Activated CD8-positive, alpha-beta memory T cell treated with anti-CD3 and anti-CD28 coated beads for 1 hour (primary cell): ENCODE data around the gene NCAM1.

Source experiments
- DNase-seq, 2 donors: peaks; one replicate each; pipeline ENCODE4 v3.0.0-alpha.2; 2020; ENCODE audit warnings: low read depth in 1 of 2; ENCODE audit errors: extremely low read depth in 1 of 2

NCAM1 gene

GRCh38 chr11:113247221-113247620, 286.0 kb downstream of the NCAM1 start:
- DNase-seq, result no peak

GRCh38 chr11:113247966-113248365, 286.7 kb downstream of the NCAM1 start:
- DNase-seq, result no peak

GRCh38 chr11:113248702-113249490, 287.7 kb downstream of the NCAM1 start:
- no peak for DNase-seq

GRCh38 chr11:113249491-113249763, 288.2 kb downstream of the NCAM1 start:
- no peak for DNase-seq

DNA sequence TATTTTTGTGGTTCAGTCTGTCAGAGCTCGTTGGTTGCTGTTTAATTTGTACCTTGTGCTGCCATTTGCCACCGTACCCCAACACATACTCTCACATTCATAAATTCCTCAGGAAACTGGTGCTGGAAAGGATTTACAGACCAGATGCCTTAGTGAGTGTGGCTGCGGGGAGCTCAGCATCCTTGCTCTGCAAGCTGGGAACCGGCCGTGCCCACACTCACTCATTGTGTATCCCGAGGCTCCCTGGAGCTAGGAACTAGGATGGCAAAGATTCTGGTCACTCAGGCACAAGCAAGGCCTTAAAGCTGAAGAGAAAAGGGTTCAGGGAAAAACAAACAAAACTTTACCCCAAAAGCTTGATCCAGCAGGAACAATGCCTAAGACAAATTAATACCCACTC, 288.6 kb downstream of the NCAM1 start:
- no peak for DNase-seq

GRCh38 chr11:113251281-113251680, 290.1 kb downstream of the NCAM1 start:
- DNase-seq, result no peak

DNA sequence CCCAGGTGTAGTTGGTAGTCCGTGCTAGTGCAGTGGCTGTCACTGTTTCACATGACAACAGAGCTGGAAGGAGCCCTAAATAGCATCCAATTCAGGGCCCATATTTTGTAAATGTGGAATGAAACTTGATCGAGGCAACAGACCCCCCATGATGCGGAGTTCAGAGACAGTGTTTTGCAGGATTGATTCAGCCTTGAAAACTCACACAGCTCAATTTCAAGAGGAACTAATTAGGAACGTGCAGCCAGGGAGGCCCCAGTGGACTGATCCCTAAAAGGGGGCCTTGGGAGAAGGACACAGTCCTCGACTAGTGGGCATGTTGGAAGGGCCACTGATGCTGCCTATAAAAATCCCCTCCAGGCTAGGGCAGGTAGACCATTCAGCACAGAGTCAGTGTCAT, 292.2 kb downstream of the NCAM1 start:
- no peak for DNase-seq

- DNase-seq, result no peak
Observed at GRCh38 chr11:113255096-113255495, 293.9 kb downstream of the NCAM1 start.

GRCh38 chr11:113255741-113256140, 294.5 kb downstream of the NCAM1 start:
- no peak for DNase-seq

DNA sequence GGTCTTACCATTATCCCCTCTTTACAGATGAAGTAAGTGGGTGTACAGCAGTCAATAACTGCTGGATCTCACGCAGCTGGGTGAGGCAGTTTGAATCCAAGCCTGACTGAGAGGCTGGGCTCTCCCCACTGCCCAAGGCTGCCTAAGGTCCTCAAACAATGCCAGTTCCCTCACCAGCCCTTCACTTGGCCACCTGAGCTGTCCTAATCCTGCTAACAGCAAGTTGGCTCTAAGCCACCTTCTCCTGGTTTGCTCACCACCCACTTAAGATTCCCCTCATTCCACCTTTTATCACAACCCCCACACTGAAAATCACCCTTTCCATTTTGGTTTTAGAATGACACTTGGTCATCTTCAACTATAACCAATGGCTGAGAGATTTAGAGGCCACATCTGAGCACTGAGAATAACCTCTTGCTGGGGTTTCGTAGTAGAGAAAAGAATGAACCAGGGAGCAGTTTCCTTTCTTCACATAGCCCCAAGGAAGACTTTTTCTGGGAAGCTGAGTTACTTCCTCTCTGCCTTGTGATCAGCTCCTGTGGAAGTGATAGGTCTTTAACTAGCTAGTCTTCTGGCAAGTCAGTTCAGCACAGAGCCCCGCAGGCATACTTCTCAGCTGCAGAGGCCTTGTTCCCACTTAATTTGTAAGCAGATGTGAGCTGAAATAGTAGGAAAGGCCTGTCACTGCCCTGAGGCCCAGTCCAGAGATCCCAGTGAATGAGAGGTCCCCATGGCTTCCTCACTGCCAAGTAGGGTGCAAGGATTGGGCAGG, 295.4 kb downstream of the NCAM1 start:
- no peak for DNase-seq

DNA sequence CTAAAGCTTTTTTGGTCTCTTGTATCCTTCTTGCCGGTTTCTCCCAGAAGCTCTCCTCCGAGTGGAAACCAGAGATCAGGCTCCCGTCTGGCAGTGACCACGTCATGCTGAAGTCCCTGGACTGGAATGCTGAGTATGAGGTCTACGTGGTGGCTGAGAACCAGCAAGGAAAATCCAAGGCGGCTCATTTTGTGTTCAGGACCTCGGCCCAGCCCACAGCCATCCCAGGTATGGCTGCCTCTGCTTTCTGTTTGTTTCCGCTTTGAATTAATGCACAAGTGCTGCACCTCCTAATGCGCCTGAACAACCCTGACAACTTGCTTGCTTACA, 298.8 kb downstream of the NCAM1 start:
- no peak for DNase-seq

- DNase-seq, result no peak
Observed at GRCh38 chr11:113260541-113260940, 299.3 kb downstream of the NCAM1 start.

DNA sequence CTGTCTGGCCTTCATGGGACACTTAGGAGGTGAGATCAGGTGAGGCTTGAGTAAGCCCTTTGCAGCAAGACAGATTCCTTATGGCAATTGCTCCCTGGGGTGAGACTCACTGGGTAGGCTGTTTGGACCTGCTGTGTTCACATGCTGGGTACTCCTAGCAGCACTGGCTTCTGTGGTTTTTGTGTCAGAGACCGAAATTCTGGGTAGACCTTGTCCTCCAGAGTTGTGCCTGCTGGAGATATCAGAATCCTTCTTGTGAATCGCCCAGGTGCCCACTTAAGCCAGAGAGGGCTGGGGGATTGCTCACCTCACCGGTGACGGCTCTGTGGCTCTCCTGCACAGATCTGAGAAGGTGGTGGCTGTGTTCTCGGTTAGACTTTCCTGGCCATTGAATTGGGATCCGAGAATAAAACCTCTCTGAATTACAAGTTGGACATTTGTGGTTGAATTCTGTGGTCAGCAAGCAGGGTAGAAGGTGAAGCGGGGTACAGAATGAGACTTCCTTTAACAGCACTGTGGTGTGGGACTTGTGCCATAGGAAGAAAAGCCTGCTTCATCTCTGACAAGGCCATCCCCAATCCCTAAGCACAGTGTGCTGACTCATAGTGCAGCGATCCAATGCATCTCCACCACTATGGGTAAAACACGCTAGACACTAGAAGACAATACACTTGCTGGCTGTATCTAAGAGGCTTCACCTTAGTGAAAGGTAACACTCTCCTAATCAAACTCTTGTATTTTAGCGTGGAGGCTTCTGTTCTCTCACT, 300.7 kb downstream of the NCAM1 start:
- no peak for DNase-seq

DNA sequence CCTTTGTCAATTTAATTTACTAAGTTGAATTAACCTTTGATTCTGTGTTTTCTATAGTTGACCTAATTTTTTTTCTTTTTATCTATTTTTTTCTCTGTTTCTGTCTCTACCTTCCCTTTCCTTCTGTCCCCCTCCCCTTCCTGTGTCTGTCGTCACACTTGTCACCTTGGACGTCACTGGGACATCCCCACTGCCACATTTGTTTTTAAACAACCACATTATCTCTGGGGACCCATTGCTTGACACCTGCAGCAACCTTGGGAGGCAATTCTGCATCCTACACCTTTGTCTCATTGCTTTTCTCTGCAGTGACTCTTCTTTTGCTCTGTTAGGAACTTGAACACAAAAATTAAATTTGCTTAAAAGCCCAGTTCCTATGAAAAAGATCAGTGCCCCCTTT, 301.4 kb downstream of the NCAM1 start:
- DNase-seq, result no peak

GRCh38 chr11:113263458-113264259, 302.4 kb downstream of the NCAM1 start:
- DNase-seq, result no peak

- no peak for DNase-seq
Observed at GRCh38 chr11:113265362-113265761, 304.1 kb downstream of the NCAM1 start.

DNA sequence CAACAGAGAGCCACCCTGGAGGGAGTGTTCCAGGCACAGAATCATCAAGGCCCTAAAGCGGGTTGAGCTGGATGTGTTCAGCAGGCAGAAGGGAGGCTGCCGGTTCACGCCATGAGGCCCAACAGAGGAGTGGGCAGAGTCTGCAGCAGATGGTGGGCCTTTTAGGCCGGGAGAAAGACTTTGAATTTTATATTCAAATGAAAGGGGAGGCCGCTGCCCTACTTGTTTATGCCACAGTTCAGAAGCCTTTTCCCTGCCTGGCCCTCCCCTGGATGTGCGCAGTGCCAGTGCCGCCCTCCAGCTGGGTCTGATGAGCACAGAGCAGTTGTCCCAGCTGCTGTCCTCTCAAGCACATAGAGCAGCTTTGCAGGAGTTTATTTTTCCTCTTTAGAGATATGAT, 306.3 kb downstream of the NCAM1 start:
- DNase-seq, result no peak

GRCh38 chr11:113269096-113269495, 307.9 kb downstream of the NCAM1 start:
- DNase-seq, result no peak

GRCh38 chr11:113269636-113270035, 308.4 kb downstream of the NCAM1 start:
- DNase-seq, result no peak

DNA sequence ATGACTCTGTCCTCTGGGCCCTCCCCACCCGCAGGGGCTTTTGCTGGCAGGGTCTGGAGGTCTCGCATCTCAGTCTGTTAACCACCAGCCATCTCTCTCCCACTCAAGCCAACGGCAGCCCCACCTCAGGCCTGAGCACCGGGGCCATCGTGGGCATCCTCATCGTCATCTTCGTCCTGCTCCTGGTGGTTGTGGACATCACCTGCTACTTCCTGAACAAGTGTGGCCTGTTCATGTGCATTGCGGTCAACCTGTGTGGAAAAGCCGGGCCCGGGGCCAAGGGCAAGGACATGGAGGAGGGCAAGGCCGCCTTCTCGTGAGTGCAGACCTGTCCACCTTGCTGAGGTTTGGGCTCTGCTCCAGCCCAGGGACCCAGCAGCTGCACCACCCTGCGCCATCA, 308.9 kb downstream of the NCAM1 start:
- no peak for DNase-seq

DNA sequence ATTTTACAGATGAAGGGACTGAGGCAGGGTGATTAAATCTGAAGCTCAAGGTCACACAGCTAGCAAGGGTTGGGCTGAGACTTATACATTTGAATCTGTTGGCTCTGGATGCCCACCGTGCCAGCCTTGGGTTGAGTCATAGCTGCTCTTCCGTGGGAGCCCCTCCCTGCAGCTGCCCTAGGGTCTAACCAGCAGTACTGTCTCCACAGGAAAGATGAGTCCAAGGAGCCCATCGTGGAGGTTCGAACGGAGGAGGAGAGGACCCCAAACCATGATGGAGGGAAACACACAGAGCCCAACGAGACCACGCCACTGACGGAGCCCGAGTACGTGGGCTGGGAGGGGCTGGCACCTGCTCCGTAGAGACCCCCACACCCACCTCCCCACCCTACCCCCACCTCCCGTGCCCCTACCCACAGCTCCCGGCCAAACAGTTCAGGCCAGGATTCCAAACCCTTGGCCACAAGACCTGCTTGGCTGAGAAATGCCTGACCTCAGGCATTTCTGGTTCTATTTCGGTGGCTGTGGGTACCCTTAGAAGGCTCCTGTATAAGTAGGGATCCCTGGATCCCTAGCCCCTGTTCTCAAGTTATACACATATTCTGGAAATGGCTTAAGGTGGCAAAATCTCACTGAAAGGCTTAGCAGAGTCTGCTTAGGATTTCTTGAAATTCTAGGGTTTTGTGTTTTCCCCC, 310.5 kb downstream of the NCAM1 start:
- no peak for DNase-seq
